HG03521 (cell line): ENCODE data around the gene RAB21.
A peak's percentile ranks its signal among the peaks of the same experiment; 100 is the strongest.

Experiments used
- ATAC-seq: cut with Tn5 transposase; IDR thresholded peaks from one replicate; pipeline ENCODE4 v1.9.1; 2021; ENCODE audit warnings: mild to moderate bottlenecking, moderate library complexity; ENCODE audit not compliant: unreplicated experiment

Gene RAB21, protein sequence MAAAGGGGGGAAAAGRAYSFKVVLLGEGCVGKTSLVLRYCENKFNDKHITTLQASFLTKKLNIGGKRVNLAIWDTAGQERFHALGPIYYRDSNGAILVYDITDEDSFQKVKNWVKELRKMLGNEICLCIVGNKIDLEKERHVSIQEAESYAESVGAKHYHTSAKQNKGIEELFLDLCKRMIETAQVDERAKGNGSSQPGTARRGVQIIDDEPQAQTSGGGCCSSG

DNA sequence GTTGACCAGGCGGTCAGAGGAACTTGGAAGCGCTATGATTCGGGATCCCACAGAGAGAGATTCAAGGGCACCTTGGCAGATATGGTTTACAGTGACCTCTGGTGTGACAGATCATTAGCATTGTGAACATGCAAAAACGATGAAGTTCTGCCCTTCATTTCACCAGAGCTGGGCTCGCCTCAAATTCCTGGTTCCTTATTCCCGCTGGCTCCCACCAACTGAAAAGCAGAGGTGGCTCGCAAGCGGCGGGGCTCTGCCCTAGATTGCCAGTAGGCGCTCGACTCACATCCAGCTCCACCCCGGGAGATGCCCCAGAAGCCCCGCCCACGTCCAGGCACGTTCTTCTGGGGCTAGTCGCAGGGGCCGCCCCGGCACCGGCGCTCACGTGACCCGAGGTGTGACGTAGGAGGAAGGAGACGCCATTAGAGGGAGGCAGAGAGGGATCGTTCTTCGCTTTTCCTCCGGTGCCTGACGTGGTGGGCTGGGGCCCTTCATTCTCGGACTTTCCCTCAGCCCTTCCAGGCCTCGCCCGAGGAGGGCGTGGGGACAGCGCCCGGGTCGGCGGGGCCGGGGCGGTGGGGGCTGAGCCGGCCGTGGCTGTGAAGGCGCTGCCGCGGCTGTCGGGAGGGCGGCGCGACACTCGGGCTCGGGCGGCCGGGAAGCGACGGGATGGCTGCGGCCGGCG, at the start of gene RAB21:
TSS of gene RAB21 (plus strand) at position 403 of the 685 bp plus-strand sequence. CDS start at position 670, 267 bp downstream.
- ATAC-seq: peak; percentile 96

GRCh38 chr12:71704920-71705319, 49.7 kb upstream of the RAB21 start:
- no peak for ATAC-seq

DNA sequence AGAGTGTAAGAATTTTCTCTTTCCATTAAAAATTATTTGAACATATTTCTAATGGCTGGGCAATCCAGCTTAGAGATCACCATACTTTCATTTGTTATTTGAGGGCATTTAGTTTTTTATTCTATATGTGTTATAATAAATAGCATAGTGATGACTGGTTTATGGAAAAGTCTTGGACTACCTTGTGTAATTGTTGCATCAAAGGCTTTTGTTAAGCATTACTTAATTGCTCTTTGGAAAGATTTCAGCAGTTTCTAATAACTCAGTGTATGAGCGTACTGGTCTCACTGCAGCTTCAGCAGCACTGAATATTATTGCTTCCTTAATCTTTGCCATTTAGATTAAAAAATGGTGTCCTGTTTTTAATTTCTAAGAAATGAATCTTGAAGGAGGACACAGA, 46.0 kb upstream of the RAB21 start:
- no peak for ATAC-seq

DNA sequence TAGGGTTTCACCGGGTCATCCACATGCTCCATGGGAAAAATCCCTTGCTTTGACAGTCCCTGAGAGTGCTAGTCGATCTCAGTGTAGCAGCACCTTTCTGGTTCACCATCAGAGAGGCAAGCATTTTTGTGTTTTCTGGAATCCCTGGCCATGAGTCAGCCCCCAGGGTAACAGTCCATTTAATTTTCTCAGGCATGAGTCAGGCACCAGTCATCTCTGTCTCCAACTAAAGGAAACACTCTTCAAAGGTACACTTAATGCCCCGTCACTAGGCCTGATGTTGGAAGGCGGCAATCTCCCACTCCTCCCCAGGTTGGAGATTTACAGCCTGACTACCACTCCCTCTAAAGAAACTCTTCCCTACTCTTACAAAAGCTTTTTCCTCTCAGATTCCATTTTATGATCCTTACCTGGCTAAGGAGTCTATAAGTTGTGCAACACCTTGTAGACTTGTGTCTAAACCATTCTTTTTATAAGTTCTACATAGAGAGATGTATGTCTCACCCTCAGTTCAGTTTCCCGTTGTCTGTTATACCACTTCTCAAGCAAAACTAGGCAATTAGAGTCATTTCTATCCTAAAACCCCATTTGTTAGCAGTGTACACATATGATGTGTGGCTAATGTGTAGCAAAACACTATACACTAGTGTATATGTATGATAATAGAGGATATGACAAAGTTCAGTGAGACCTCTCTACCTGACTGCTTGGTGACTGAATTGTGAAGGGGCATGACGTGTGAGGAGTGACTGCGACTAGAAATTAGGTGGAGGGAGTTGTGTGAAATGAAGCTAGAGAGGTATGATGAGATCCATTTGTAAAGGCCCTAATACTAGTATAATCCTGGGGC, 44.2 kb upstream of the RAB21 start:
- no peak for ATAC-seq

GRCh38 chr12:71718611-71719010, 36.1 kb upstream of the RAB21 start:
- ATAC-seq: no peak

GRCh38 chr12:71719647-71720370, 34.9 kb upstream of the RAB21 start:
- no peak for ATAC-seq

DNA sequence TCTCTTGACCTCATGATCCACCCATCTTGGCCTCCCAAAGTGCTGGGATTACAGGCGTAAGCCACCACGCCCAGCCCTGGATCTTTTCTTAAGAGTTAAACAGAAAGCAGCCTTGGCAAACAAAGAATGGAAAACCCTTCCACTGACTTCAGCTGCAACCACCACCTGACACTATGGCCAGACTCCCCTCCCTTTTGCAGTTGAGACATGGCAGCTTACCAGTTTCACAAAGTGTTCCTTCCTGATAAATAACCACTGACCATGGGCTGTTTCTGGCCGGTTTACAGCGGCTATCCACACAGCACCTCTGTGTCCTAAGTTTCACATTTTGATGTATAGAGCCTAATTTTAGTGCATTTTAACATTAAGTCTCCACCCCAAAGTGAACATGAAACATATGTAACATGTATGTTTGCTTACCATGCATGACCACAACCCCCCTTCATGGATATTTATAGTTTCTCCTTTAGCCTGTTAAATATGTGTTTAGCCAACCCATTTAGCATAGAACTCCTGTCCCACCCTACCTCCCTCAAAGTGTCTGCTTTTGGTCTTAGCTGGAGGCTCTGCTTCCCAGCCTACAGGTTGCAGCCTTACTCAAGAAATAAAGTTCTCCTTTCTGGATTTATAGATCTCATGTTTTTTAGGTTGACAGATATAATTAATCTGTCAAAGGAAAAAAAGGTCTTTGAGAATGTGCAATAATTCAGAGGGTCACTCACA, 32.7 kb upstream of the RAB21 start:
- no peak for ATAC-seq

GRCh38 chr12:71725011-71725410, 29.7 kb upstream of the RAB21 start:
- no peak for ATAC-seq

GRCh38 chr12:71726548-71726947, 28.1 kb upstream of the RAB21 start:
- ATAC-seq: no peak

DNA sequence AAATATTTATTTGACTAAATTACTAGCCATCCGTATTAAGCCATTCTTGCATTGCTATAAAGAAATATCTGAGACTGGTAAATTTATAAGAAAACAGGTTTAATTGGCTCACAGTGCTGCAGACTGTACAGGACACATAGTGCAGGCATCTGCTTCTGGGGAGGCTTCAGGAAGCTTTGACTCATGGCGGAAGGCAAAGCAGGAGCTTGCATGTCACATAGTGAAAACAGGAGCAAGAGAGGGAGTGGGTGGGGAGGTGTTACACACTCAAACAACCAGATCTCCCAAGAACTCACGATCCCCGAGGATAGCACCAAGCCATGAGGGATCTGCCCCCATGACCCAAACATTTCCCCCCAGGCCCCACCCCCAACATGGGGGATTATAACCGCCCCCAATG, 26.7 kb upstream of the RAB21 start:
- no peak for ATAC-seq

DNA sequence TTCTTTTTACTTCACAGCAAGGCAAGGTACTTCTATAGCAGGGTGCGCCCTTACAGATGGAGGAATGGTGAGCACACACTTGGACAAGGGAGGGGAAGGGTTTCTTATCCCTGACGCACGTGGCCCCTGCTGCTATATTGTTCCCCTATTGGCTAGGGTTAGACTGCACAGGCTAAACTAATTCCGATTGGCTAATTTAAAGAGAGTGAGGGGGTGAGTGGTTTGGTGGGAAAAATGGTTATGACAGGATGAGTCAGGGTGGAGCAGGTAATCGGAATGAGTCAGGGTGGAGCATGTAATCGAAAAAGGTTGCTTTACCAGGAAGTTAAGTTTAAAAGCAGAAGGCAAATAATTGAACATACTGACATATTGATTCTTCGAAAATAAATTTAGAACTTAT, 23.7 kb upstream of the RAB21 start:
- no peak for ATAC-seq

DNA sequence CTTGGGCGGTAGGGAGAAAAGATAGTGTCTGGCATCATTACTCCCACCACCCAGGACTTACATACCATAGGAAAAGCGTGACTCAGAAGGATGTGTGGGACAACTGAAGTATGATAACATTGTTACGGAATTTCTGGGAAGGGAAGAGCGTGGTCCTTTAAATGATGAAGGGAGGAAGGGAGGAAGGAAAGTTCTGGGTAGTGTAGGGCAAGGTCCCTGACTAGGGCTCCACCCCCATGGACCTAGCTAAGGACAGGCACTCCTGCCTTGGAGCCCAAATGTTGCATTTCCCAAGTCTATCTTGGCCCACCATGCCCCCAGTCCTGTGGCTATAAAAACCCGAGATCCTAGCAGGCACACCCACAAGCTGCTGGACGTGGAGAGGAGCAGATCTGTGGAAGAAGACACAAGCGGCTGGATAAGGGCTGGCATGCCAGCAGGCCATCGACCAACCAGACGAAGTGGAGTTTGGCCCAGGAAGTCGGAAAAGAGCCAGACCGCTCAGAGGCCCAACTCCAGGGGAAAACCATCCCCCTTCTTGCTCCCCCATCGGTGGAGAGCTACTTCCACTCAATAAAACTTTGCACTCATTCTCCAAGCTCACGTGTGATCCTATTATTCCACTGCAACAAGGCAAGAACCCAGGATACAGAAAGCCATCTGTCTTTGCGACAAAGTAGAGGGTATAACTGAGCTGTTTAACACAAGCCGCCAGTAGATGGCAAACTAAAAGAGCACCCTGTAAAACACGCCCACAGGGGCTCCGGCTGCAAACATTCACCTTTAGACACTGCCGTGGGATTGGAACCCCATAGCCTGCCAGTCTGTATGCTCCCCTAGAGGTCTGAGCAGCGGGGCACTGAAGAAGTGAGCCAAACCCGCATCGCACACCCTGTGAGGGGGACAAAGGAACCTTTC, 23.0 kb upstream of the RAB21 start:
- ATAC-seq: no peak

DNA sequence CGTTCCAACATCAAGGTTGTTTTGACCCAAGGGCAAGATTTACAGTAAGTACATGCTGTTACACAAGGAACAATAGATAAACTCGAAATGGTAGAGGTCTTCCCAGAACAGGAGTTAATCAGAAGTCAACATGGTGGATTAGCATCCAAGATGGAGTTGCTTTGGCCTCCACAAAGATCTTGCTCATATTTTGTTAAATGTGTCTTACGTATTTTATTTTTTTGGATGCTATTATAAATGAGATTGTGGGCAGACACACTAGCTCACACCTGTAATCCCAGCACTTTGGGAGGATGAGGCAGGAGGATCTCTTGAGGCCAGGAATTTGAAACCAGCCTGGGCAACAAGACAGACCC, 22.3 kb upstream of the RAB21 start:
- ATAC-seq: no peak

GRCh38 chr12:71737197-71737596, 17.5 kb upstream of the RAB21 start:
- no peak for ATAC-seq

- no peak for ATAC-seq
Observed at GRCh38 chr12:71742998-71743397, 11.7 kb upstream of the RAB21 start.

- ATAC-seq: no peak
Observed at GRCh38 chr12:71744522-71745300, 10.0 kb upstream of the RAB21 start.

- ATAC-seq: peak; percentile 85
Observed at GRCh38 chr12:71746974-71747611, 7.6 kb upstream of the RAB21 start.
